Mesothelial cell of epicardium (in vitro differentiated cells): ENCODE measurements around the gene CDRT4. TPM values are rescaled to one million over a fixed set of nuclear protein-coding genes. Genes with fewer than 3 reads are reported as not detected.

Source experiments
- DNase-seq, 2 experiments: peaks; one replicate each; pipeline ENCODE4 v3.0.0; 2021; ENCODE audit warnings: low spot score in 2 of 2; ENCODE audit not compliant: unreplicated experiment in 2 of 2
- H3K27ac Mint-ChIP-seq: 2 replicates; pipeline ENCODE4 v1.8.0; 2021; ENCODE audit warnings: mixed read lengths
- H3K27me3 Mint-ChIP-seq: 2 replicates; pipeline ENCODE4 v1.8.0; 2021; ENCODE audit warnings: low read depth, mixed read lengths
- H3K36me3 Mint-ChIP-seq: 2 replicates; pipeline ENCODE4 v1.8.0; 2021; ENCODE audit warnings: mixed read lengths
- H3K4me1 Mint-ChIP-seq: 2 replicates; pipeline ENCODE4 v1.8.0; 2021; ENCODE audit warnings: mixed read lengths
- H3K4me3 Mint-ChIP-seq: 2 replicates; pipeline ENCODE4 v1.8.0; 2021; ENCODE audit warnings: mild to moderate bottlenecking, moderate library complexity, mixed read lengths
- H3K9me3 Mint-ChIP-seq: 2 replicates; pipeline ENCODE4 v1.8.0; 2021; ENCODE audit warnings: mixed read lengths
- CTCF ChIP-seq: fragments of 200-600 bp; sonication (generic); IDR thresholded peaks from one replicate; pipeline ENCODE4 v1.5.0; 2021; ENCODE audit warnings: antibody characterized with exemption; ENCODE audit not compliant: unreplicated experiment
- total RNA-seq: library from RNA; stranded (reverse); gene quantifications from 3 replicates; pipeline ENCODE4 v1.2.1, GENCODE V29; 2021

Gene CDRT4
- total RNA-seq, 1 donor from 2014 or later = 39.7 TPM

GRCh38 chr17:15512071-15512709 is 44.8 kb upstream of the CDRT4 start:
- peaks cover 39% of the 10 kb centered on the region for H3K36me3 Mint-ChIP-seq
- peaks cover 7% of the 10 kb centered on the region for H3K9me3 Mint-ChIP-seq
- no peak for TF ChIP-seq CTCF

GRCh38 chr17:15511142-15511541 is 43.7 kb upstream of the CDRT4 start:
- no peak for TF ChIP-seq CTCF
- Mint-ChIP-seq H3K27ac (no peak overlapping the region), H3K4me1 (peaks cover 11% of the 10 kb centered on the region)

More at GRCh38 chr17:15512071-15512709, 44.8 kb upstream of the CDRT4 start:
- Mint-ChIP-seq H3K27ac (no peak overlapping the region), H3K27me3 (no peaks in the 10 kb centered on the region), H3K4me1 (peaks cover 11% of the 10 kb centered on the region), H3K4me3 (no peak overlapping the region)
- no peak for DNase-seq

DNA sequence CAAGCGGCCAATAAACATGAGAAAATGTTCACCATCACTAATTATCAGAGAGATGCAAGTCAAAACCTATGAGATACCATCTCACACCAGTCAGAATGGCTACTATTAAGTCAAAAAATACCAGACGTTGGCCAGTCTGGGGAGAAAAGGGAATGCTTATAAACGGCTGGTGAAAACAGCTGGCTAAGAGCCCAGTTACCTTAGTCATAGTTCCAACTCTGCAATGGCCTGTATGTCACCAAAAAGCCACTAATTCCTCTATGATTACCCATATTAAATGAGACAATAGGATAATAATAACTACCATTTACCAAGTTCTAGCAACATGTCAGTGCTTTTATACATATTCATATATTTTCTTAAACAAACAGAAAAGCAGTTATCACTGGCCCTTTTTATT is 42.9 kb upstream of the CDRT4 start:
- Mint-ChIP-seq H3K27ac (no peak overlapping the region), H3K4me1 (peaks cover 11% of the 10 kb centered on the region), H3K9me3 (no peaks in the 10 kb centered on the region), H3K27me3 (no peaks in the 10 kb centered on the region), H3K36me3 (peaks cover 31% of the 10 kb centered on the region), H3K4me3 (no peak overlapping the region)
- no peak for DNase-seq
- no peak for TF ChIP-seq CTCF

More at GRCh38 chr17:15511142-15511541, 43.7 kb upstream of the CDRT4 start:
- Mint-ChIP-seq H3K9me3 (no peaks in the 10 kb centered on the region), H3K36me3 (peaks cover 39% of the 10 kb centered on the region), H3K27me3 (no peaks in the 10 kb centered on the region), H3K4me3 (no peak overlapping the region)
- no peak for DNase-seq

GRCh38 chr17:15509095-15509494 is 41.7 kb upstream of the CDRT4 start:
- H3K27me3 Mint-ChIP-seq = no peaks in the 10 kb centered on the region
- DNase-seq = peak in 1 of 2 experiments; percentile 5
- no peaks in the 10 kb centered on the region for H3K9me3 Mint-ChIP-seq
- H3K4me1 Mint-ChIP-seq = peaks cover 7% of the 10 kb centered on the region
- no peak for TF ChIP-seq CTCF
- H3K27ac Mint-ChIP-seq = no peak overlapping the region
- peaks cover 29% of the 10 kb centered on the region for H3K36me3 Mint-ChIP-seq
- no peak overlapping the region for H3K4me3 Mint-ChIP-seq

- DNase-seq = peak in 1 of 2 experiments; percentile 2
- Mint-ChIP-seq H3K9me3 (no peaks in the 10 kb centered on the region), H3K27me3 (no peaks in the 10 kb centered on the region), H3K27ac (no peak overlapping the region), H3K4me3 (no peak overlapping the region), H3K36me3 (peaks cover 29% of the 10 kb centered on the region), H3K4me1 (peaks cover 2% of the 10 kb centered on the region)
- TF ChIP-seq CTCF = no peak
Measured at GRCh38 chr17:15508466-15508865, 41.0 kb upstream of the CDRT4 start.
